ENCODE measurements around the gene RBM18.

Gene RBM18

GRCh38 chr9:122219856-122220672 is 44.6 kb downstream of the RBM18 start:
- Histone ChIP-seq H3K4me1 (ENCODE audit: low read length) (no peaks in the 10 kb centered on the region), H3K27me3 (ENCODE audit: low read depth, low read length) (no peaks in the 10 kb centered on the region), H3K36me3 (replicated peaks; ENCODE audit: low read depth, low read length) (no peaks in the 10 kb centered on the region), H3K4me3 (ENCODE audit: low read length) (no peak overlapping the region), H3K9me3 (ENCODE audit: insufficient read depth, low read length) (no peaks in the 10 kb centered on the region), H3K27ac (ENCODE audit: low read length) (no peak overlapping the region), H2AFZ (ENCODE audit: low read depth, low read length) (no peak overlapping the region), H3K9ac (ENCODE audit: low read length) (no peak overlapping the region), H3K4me2 (ENCODE audit: low read length) (no peak overlapping the region), H4K20me1 (ENCODE audit: insufficient read depth, low read length) (no peaks in the 10 kb centered on the region), H3K79me2 (ENCODE audit: low read length) (no peaks in the 10 kb centered on the region)
- TF ChIP-seq CTCF (IDR thresholded peaks at IDR 0.05; ENCODE audit: low read depth, low read length): no peak

- no peaks in the 10 kb centered on the region for H4K20me1 ChIP-seq (ENCODE audit: insufficient read depth, low read length)
- H3K79me2 ChIP-seq (ENCODE audit: low read length): no peaks in the 10 kb centered on the region
- no peak overlapping the region for H2AFZ ChIP-seq (ENCODE audit: low read depth, low read length)
- H3K27me3 ChIP-seq (ENCODE audit: low read depth, low read length): no peaks in the 10 kb centered on the region
- no peaks in the 10 kb centered on the region for H3K4me1 ChIP-seq (ENCODE audit: low read length)
- no peak overlapping the region for H3K27ac ChIP-seq (ENCODE audit: low read length)
- no peaks in the 10 kb centered on the region for H3K36me3 ChIP-seq (replicated peaks; ENCODE audit: low read depth, low read length)
- H3K4me3 ChIP-seq (ENCODE audit: low read length): no peak overlapping the region
- no peak overlapping the region for H3K4me2 ChIP-seq (ENCODE audit: low read length)
- TF ChIP-seq EZH2phosphoT487 (IDR thresholded peaks at IDR 0.05; ENCODE audit: low read depth) (no peak), CTCF (IDR thresholded peaks at IDR 0.05; ENCODE audit: low read depth, low read length) (no peak)
- H3K9ac ChIP-seq (ENCODE audit: low read length): no peak overlapping the region
- no peaks in the 10 kb centered on the region for H3K9me3 ChIP-seq (ENCODE audit: insufficient read depth, low read length)
Observed at GRCh38 chr9:122218935-122219855, 45.4 kb downstream of the RBM18 start.

GRCh38 chr9:122218071-122218934 is 46.3 kb downstream of the RBM18 start:
- H4K20me1 ChIP-seq (ENCODE audit: insufficient read depth, low read length): no peaks in the 10 kb centered on the region
- no peak overlapping the region for H3K4me3 ChIP-seq (ENCODE audit: low read length)
- H3K4me1 ChIP-seq (ENCODE audit: low read length): no peaks in the 10 kb centered on the region
- H3K4me2 ChIP-seq (ENCODE audit: low read length): no peak overlapping the region
- H3K36me3 ChIP-seq (replicated peaks; ENCODE audit: low read depth, low read length): no peaks in the 10 kb centered on the region
- H3K9me3 ChIP-seq (ENCODE audit: insufficient read depth, low read length): no peaks in the 10 kb centered on the region
- no peak for TF ChIP-seq EZH2phosphoT487 (IDR thresholded peaks at IDR 0.05; ENCODE audit: low read depth)
- no peak for TF ChIP-seq CTCF (IDR thresholded peaks at IDR 0.05; ENCODE audit: low read depth, low read length)
- H3K27me3 ChIP-seq (ENCODE audit: low read depth, low read length): no peaks in the 10 kb centered on the region
- H2AFZ ChIP-seq (ENCODE audit: low read depth, low read length): no peak overlapping the region
- no peaks in the 10 kb centered on the region for H3K79me2 ChIP-seq (ENCODE audit: low read length)
- H3K27ac ChIP-seq (ENCODE audit: low read length): no peak overlapping the region
- no peak overlapping the region for H3K9ac ChIP-seq (ENCODE audit: low read length)

Data from OCI-LY3 (cell line).